GM19043 (cell line): Measurements from ENCODE around the gene LPAR1.

Source experiments
- ATAC-seq: cut with Tn5 transposase; IDR thresholded peaks from one replicate; pipeline ENCODE4 v1.9.1; 2021; ENCODE audit warnings: low read depth; ENCODE audit not compliant: unreplicated experiment

The LPAR1 gene

DNA sequence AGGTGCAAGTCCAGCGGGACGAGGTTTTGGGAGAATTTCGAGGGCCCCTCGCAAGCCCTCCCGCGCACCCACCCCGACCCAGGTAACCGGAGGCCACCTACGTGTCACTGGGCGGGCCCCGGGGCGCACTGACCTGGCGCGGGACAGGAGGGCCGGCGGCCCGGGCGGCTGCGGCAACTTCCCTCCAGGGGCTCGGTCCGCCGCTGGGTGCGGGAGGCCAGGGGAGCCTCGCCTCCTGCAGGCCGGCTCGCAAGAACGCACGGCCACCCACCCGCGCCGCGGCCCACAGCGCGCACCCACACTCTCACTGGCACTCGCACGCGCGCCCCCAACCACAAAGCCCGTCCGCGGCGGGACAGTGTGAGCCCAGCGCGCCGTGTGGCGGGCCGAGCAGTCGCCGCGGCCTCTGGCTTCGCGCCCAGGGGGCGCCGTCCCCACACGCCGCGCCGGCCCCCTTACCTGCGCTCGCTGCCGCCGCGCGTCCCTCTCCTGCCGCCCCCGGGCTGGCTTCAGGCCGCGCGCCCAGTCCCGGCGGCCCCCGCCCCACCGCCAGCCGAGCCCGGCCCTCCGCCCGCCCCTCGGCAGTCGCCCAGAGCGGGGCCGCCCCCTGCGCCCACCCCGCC, 451 bp downstream of the LPAR1 start:
- no peak for ATAC-seq

GRCh38 chr9:111037356-111037707, 938 bp downstream of the LPAR1 start:
- ATAC-seq: no peak

DNA sequence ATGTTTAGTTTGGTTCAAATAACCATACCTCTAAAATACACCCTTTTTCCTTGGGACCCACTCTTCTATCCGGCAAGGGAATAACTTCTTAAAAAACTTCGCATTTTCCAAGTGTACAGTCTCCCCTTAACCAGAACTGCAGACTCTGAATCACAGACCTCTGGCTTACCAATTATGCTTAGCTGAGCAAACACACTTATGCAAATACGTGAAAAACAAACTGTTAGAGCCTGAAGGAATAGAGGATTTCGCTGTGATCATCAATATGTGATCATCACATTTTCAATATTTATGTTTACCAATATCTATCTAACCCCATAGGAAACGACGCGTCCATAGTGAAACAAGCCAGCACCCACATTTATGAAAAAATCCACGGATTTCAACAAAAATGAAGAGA, 1.3 kb downstream of the LPAR1 start:
- ATAC-seq: no peak

DNA sequence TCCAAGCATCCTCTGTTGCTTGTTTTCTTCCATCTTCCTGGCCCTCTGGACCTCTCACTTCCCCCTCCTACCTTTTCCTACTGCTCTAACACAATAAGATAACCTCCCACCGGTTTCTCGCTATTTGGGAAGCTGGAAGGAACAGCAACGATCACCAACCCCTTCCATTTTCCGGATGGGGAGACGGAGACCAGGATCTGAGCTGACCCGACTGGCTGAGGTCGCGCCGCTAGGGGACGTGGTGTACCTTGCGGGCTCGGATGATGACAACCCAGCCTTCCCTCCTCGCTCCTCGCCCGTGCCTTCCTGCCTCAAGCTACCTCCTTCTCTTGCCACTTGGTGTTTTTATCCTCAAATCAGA, 1.9 kb downstream of the LPAR1 start:
- no peak for ATAC-seq

DNA sequence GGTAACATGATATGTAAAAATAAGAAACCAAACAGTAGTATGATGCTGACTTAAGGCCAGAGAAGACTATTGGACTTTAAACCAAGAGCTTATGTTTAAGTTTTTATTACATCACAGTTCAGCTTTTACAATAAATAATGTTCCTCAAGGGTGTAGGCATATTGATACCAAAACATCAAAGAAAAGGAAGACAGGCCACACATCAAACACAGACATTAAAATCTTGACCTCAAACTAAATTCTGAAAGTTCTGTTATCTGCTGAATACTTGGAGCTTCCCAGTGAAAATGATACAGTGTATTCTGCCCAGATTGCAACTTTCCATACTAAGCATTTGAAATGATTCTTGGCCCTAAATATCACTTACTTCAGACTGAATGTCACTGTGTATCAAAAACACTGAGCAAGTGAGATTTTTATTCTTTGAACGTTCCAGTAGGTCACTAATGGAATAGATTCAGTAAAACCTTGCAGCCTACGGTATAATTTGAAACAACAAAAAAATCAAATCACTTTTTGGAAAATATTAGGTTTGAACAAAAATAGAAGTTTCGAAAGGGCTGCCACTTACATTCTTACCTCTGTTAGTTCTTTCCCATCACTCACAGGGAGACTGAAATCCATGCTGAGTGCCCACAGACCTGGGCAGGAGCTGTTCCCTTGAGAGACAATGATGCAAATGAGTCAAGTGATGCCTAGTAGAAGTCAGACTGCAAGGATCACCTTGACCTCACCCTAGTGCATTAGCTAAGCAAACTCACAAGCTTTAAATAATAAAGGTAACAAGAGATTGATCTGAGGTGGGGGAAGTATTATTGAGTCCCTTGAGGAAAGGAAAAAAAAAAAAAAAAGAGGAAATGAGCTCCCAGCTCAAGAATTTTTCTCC, 2.5 kb downstream of the LPAR1 start:
- no peak for ATAC-seq

DNA sequence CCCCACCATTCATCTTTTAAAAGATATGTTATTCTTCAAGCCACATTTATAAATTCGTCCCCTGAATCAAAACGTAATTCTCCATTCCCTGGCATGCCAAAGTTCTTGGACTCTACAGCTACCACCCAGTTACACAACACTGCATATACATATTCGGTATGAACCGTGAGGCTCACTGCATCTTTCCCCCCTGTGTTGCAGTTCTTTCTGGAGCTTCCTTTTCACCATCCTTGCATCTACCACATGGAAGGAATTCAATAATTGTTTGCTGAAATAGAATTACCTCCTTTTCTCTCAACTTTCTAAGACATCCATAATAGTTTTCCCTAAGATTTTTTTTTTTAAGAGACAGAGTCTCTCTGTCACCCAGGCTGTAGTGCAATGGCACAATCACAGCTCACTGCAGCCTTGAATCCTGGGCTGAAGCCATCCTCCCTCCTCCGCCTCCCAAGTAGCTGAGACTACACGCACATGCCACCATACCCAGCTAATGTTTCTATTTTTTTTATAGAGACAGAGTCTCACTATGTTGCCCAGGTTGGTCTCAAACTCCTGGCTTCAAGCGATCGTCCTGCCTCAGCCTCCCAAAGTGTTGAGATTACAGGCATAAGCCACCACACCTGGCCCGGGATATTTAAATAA, 3.3 kb downstream of the LPAR1 start:
- no peak for ATAC-seq

DNA sequence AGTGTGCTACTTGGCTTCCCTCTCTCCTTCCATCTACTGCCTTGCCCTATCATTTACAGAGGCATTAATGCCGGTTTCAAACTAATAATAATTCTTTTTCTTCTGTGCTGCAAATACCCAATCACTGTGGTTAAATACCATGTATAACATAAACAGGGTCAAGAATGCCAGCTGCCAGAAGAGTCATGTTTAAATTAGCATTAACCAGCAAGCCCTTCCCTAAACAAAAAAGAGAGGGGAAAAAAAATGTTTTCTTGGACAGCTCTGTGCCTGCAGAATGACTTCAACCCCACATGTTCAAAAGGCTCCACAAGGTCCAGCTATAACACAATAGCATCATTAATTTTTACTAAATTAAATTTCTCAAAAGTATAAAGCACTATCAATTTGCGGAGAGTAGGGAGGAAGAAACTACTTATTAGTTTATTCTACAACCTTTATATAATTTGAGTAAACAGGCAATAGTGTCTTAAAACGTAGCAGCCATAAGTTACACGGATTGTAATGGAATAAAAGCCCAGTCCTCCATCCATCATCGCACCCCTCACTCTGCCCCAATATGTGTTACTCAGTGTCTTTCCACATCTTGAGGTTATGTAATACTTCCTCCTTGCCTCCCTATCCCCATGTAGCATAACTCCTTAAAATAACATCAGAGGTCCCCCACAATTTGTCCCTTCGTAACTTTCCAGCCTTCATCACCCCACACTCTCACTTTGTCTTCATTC, 3.9 kb downstream of the LPAR1 start:
- ATAC-seq: no peak

DNA sequence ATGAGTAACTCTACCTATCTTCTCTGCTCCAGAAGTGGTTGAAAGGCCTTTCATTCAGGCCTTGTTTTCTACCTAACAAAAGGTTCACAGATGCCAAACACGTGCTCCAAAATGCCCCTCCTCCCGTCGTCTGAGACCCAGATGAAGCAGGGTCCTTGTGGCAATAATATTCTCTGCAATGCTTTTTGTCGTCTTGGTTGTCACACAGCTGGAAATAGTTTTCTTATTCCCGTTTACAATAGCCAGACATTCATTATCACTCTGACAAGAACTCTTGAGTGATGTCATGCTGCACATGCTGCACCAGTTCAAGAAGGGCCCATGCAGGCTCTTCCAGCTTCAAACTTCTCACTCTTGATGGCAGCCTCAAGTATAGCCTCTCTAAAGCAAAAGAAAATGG, 7.8 kb downstream of the LPAR1 start:
- no peak for ATAC-seq

- ATAC-seq: no peak
These were observed 9.0 kb downstream of the LPAR1 start for GRCh38 chr9:111029260-111029659.

GRCh38 chr9:111027798-111028197, 10.5 kb downstream of the LPAR1 start:
- ATAC-seq: no peak

DNA sequence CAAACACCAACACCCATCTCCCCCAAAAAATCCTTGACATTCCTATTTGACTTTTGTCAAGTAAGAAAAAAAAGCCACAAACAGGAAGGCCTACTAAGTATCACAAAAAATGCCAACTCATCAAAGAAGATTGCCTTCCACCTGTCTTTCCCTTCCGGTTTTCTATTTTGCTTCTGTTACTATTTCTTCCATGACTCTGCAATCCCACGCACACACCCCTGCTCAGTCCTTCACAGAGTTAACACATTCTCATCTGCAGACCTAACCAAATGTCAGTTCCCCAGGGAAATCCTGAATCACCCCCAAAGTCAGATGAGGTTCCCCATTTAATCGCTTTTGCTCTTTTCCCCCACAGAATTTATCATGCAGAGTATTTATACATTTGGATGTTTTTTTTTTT, 15.1 kb downstream of the LPAR1 start:
- ATAC-seq: no peak

DNA sequence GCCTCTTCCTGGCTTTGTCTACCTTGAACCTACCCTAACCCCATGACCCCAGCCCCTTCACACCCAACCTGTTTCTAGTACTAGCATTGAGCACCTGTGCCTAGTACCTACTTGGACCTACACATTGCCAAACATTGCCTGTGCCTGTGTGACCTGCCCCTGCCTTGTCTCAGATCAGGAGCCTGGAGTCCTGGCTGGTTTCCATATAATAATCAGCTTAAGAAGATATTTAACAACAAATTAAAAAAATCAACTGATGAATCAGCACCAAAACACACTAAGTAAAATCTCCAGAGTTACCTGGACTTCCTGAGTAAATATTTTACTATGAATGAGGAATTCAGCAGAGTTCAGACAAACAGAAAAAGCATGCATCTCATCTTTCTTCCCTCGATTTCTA, 17.7 kb downstream of the LPAR1 start:
- no peak for ATAC-seq

DNA sequence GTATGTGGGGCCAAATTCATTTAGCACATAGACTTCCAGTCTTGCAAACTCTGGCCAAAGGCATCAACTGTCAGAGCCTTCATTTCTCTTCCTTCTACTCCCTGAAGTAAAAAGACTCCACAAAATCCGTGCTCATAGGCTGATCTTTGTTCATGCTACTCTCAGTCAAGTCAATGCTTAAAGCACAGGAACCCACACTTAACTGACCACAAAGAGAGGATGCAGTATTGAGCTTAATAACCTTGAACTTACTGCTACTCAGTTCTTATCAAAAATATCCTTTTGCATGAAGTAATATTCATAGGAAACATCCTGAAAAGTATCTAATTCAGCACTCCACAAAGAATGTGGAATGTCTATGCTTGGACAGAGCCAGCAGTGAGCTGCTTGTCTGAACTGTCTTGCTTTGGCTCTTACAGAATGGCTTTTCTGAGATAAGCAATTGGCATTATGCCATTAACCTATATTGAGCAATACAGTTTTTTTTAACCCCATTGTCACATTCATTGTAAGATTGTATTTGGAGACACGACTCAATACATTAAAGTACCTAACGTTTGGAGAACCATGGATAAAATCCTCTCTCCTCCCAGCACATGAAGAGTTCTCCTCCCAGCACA, 21.7 kb downstream of the LPAR1 start:
- ATAC-seq: no peak

GRCh38 chr9:111016016-111016415, 22.3 kb downstream of the LPAR1 start:
- ATAC-seq: no peak

- no peak for ATAC-seq
These were observed 24.6 kb downstream of the LPAR1 start for GRCh38 chr9:111013707-111014106.

- ATAC-seq: no peak
These were observed 25.0 kb downstream of the LPAR1 start for GRCh38 chr9:111013250-111013649.

- ATAC-seq: no peak
These were observed 29.9 kb downstream of the LPAR1 start for GRCh38 chr9:111008158-111009075.

DNA sequence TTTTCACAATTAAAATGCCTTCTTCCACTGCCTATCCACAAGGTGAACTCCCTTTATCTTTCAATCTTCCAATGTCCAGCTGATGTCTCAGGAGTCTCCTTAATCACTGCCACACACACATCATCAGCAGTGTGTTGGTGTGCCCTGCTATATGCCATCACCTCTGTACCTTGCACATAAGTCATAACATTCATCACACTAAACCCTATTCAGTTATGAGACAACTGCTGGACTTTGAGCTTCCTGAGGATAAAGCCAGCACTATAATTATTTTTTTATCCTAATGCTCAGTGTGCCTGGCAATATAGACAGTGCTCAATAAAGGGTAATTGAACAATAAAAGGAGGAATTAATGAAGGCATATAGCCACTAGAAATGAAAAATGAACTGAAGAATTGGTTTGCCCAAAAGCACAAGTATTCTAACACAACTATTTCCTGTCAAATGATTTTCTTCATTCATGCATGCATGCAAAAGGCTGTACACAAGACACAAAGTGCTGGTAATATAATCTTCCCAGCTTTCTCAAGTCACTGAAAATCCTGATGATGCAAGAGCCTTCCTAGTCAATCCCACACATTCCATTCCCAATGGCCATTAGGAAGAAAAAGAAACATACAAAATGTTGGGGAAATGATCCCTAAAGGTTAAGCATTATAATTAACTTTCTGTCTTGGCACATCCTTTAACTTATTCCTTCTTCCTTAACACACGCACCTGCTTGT, 32.4 kb downstream of the LPAR1 start:
- no peak for ATAC-seq

- ATAC-seq: no peak
These were observed 33.3 kb downstream of the LPAR1 start for GRCh38 chr9:111004936-111005335.
